ENCODE measurements around the gene GPN2. TPM values are rescaled to one million over a fixed set of nuclear protein-coding genes. Genes with fewer than 3 reads are reported as not detected.

The GPN2 gene
- total and polyA plus RNA-seq, 12 donors: 12.4 to 31.3 (median 20.4) TPM

DNA sequence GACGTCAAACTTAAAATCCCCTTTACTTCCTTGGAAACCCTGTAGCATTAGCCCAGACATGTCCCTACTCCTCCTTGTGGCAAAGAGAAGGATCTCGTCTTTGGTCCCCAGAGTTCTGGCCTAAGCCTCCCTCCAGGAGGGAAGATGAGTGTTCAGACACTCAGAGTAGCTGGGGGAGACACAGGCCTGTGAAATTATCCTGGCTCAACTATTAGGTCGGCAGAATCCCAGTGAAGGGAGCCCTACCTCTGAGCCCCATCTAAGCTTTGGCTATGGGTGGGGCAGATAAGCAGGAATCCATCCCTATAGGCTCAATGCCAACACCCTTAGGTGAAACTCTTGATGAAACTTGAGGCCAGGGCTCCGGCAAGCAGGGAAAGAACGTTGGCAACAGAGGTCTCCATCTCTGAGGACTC lies 28.8 kb downstream of the GPN2 start:
- 76 to 77% methylated on average over 5 of the region's 5 CpGs for WGBS, 2 donors
- H3K4me3 ChIP-seq: no peak overlapping the region
- no peak for ATAC-seq

GRCh38 chr1:26858891-26859640 lies 31.0 kb downstream of the GPN2 start:
- 92 to 95% methylated on average over 7 of the region's 7 CpGs for WGBS, 2 donors
- TF ChIP-seq, protein P1, sequence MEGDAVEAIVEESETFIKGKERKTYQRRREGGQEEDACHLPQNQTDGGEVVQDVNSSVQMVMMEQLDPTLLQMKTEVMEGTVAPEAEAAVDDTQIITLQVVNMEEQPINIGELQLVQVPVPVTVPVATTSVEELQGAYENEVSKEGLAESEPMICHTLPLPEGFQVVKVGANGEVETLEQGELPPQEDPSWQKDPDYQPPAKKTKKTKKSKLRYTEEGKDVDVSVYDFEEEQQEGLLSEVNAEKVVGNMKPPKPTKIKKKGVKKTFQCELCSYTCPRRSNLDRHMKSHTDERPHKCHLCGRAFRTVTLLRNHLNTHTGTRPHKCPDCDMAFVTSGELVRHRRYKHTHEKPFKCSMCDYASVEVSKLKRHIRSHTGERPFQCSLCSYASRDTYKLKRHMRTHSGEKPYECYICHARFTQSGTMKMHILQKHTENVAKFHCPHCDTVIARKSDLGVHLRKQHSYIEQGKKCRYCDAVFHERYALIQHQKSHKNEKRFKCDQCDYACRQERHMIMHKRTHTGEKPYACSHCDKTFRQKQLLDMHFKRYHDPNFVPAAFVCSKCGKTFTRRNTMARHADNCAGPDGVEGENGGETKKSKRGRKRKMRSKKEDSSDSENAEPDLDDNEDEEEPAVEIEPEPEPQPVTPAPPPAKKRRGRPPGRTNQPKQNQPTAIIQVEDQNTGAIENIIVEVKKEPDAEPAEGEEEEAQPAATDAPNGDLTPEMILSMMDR (IDR thresholded peaks at IDR 0.05): no peak
- ATAC-seq: no peak

More for the DNA sequence above, 28.8 kb downstream of the GPN2 start:
- Histone ChIP-seq H3K9me3 (no peaks in the 10 kb centered on the region), H3K4me1 (peaks cover 0 to 22% (median 15%) of the 10 kb centered on the region in 9 donors), H3K27me3 (no peaks in the 10 kb centered on the region), H3K36me3 (peaks cover 0 to 21% (median 0%) of the 10 kb centered on the region in 9 donors), H3K27ac (no peak overlapping the region)
- no peak for DNase-seq
- intact Hi-C loops (cut with DNase I): no loop called here
- TF ChIP-seq, protein P1 (IDR thresholded peaks at IDR 0.05): no peak

DNA sequence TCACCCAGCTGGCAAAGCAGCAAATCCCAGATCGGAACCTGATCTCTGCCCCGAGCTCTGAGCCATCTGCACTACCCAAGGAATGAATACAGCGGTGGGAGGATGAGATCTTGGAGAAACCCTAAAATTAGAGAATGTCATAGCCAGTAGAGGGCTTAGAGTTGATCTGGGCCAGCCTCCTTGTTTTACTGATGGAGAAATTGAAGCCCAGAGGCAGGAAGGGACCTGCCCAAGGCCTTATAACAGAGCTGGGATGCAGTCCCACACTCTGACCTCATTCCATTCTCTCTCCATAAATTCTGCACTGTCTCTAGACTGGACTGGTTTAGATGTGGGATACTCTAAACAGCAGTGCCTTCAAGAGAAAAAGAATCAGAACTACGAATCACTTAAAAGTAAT lies 31.9 kb downstream of the GPN2 start:
- ATAC-seq: no peak
- no peak for DNase-seq
- H3K36me3 ChIP-seq: peaks cover 0 to 52% (median 17%) of the 10 kb centered on the region in 9 donors
- H3K4me3 ChIP-seq: no peak overlapping the region
- WGBS, 2 donors: 93 to 94% methylated on average over 4 of the region's 4 CpGs
- intact Hi-C loops (cut with DNase I): no loop called here
- TF ChIP-seq, protein P1 (IDR thresholded peaks at IDR 0.05): no peak
- no peak overlapping the region for H3K27ac ChIP-seq
- no peaks in the 10 kb centered on the region for H3K27me3 ChIP-seq
- no peaks in the 10 kb centered on the region for H3K9me3 ChIP-seq
- H3K4me1 ChIP-seq: no peaks in the 10 kb centered on the region

More at GRCh38 chr1:26858891-26859640, 31.0 kb downstream of the GPN2 start:
- intact Hi-C loops (cut with DNase I): no loop called here
- H3K4me1 ChIP-seq: peaks cover 0 to 8% (median 5%) of the 10 kb centered on the region in 9 donors
- H3K36me3 ChIP-seq: peaks cover 0 to 43% (median 10%) of the 10 kb centered on the region in 9 donors
- H3K4me3 ChIP-seq: no peak overlapping the region
- H3K27ac ChIP-seq: no peak overlapping the region
- no peaks in the 10 kb centered on the region for H3K9me3 ChIP-seq
- DNase-seq: no peak
- no peaks in the 10 kb centered on the region for H3K27me3 ChIP-seq

GRCh38 chr1:26857473-26858060 lies 32.5 kb downstream of the GPN2 start:
- H3K36me3 ChIP-seq: peaks cover 0 to 57% (median 17%) of the 10 kb centered on the region in 9 donors
- no peaks in the 10 kb centered on the region for H3K9me3 ChIP-seq
- intact Hi-C loops (cut with DNase I): no loop called here
- H3K4me1 ChIP-seq: peaks cover 0 to 4% (median 0%) of the 10 kb centered on the region in 9 donors
- DNase-seq: no peak
- H3K27ac ChIP-seq: no peak overlapping the region
- no peak for ATAC-seq
- TF ChIP-seq, protein P1 (IDR thresholded peaks at IDR 0.05): no peak
- no peak overlapping the region for H3K4me3 ChIP-seq
- 85 to 87% methylated on average over 8 of the region's 8 CpGs for WGBS, 2 donors
- H3K27me3 ChIP-seq: no peaks in the 10 kb centered on the region

All from heart right ventricle (tissue), 16 donors.